ENCODE data around the gene STX18. TPM values are rescaled to one million over a fixed set of nuclear protein-coding genes. Genes with fewer than 3 reads are reported as not detected.

Gene STX18
- total and polyA plus RNA-seq, 4 donors = 21.2 to 36.0 (median 27.9) TPM

- Histone ChIP-seq H3K27me3 (ENCODE audit: control insufficient read depth in 1 of 2, insufficient read depth in 2 of 2, low read length in 1 of 2) (no peaks in the 10 kb centered on the region), H3K36me3 (ENCODE audit: control insufficient read depth in 1 of 2, insufficient read depth in 2 of 2, low read length in 1 of 2) (peaks cover 0 to 9% of the 10 kb centered on the region in 2 donors), H3K4me1 (ENCODE audit: control insufficient read depth in 1 of 2, insufficient read depth in 2 of 2, low read length in 2 of 2) (no peaks in the 10 kb centered on the region), H3K4me3 (ENCODE audit: low read length in 2 of 2) (no peak overlapping the region), H3K9me3 (ENCODE audit: control insufficient read depth, low read length) (peaks cover 3% of the 10 kb centered on the region), H3K27ac (ENCODE audit: low read depth in 1 of 2, low read length in 2 of 2) (no peak overlapping the region)
- intact Hi-C loops (cut with DNase I) = no loop called here
- DNase-seq (no peak), ATAC-seq (ENCODE audit: low FRiP score) (no peak)
Measured at GRCh38 chr4:4438891-4439290, 103.0 kb downstream of the STX18 start.

- ATAC-seq (ENCODE audit: low FRiP score) = no peak
- Histone ChIP-seq H3K27me3 (ENCODE audit: control insufficient read depth in 1 of 2, insufficient read depth in 2 of 2, low read length in 1 of 2) (no peaks in the 10 kb centered on the region), H3K4me3 (ENCODE audit: low read length in 2 of 2) (no peak overlapping the region), H3K36me3 (ENCODE audit: control insufficient read depth in 1 of 2, insufficient read depth in 2 of 2, low read length in 1 of 2) (peaks cover 0 to 10% of the 10 kb centered on the region in 2 donors), H3K27ac (ENCODE audit: low read depth in 1 of 2, low read length in 2 of 2) (no peak overlapping the region), H3K4me1 (ENCODE audit: control insufficient read depth in 1 of 2, insufficient read depth in 2 of 2, low read length in 2 of 2) (no peaks in the 10 kb centered on the region), H3K9me3 (ENCODE audit: control insufficient read depth, low read length) (peaks cover 3% of the 10 kb centered on the region)
- no peak for DNase-seq
- WGBS, 2 donors = 92 to 95% methylated on average over 13 of the region's 13 CpGs
- intact Hi-C loops (cut with DNase I) = no loop called here
Measured at GRCh38 chr4:4437798-4438470, 103.9 kb downstream of the STX18 start.

GRCh38 chr4:4436244-4436823 is 105.5 kb downstream of the STX18 start:
- no peak for ATAC-seq (ENCODE audit: low FRiP score)
- Histone ChIP-seq H3K27me3 (ENCODE audit: control insufficient read depth in 1 of 2, insufficient read depth in 2 of 2, low read length in 1 of 2) (no peaks in the 10 kb centered on the region), H3K27ac (ENCODE audit: low read depth in 1 of 2, low read length in 2 of 2) (no peak overlapping the region), H3K4me3 (ENCODE audit: low read length in 2 of 2) (no peak overlapping the region), H3K4me1 (ENCODE audit: control insufficient read depth in 1 of 2, insufficient read depth in 2 of 2, low read length in 2 of 2) (no peaks in the 10 kb centered on the region), H3K9me3 (ENCODE audit: control insufficient read depth, low read length) (peaks cover 3% of the 10 kb centered on the region), H3K36me3 (ENCODE audit: control insufficient read depth in 1 of 2, insufficient read depth in 2 of 2, low read length in 1 of 2) (peaks cover 0 to 14% of the 10 kb centered on the region in 2 donors)
- whole genome bisulfite sequencing, 2 donors = 90 to 91% methylated on average over 2 of the region's 2 CpGs
- intact Hi-C loops (cut with DNase I) = no loop called here
- DNase-seq = no peak

GRCh38 chr4:4433941-4434340 is 107.9 kb downstream of the STX18 start:
- Histone ChIP-seq H3K4me1 (ENCODE audit: control insufficient read depth in 1 of 2, insufficient read depth in 2 of 2, low read length in 2 of 2) (no peaks in the 10 kb centered on the region), H3K4me3 (ENCODE audit: low read length in 2 of 2) (no peak overlapping the region), H3K9me3 (ENCODE audit: control insufficient read depth, low read length) (peaks cover 3% of the 10 kb centered on the region), H3K36me3 (ENCODE audit: control insufficient read depth in 1 of 2, insufficient read depth in 2 of 2, low read length in 1 of 2) (peaks cover 0 to 14% of the 10 kb centered on the region in 2 donors), H3K27me3 (ENCODE audit: control insufficient read depth in 1 of 2, insufficient read depth in 2 of 2, low read length in 1 of 2) (no peaks in the 10 kb centered on the region), H3K27ac (ENCODE audit: low read depth in 1 of 2, low read length in 2 of 2) (no peak overlapping the region)
- DNase-seq (no peak), ATAC-seq (ENCODE audit: low FRiP score) (no peak)
- WGBS, 2 donors = 88 to 90% methylated on average over 4 of the region's 4 CpGs
- intact Hi-C loops (cut with DNase I) = no loop called here

GRCh38 chr4:4432341-4433125 is 109.3 kb downstream of the STX18 start:
- intact Hi-C loops (cut with DNase I) = no loop called here
- ATAC-seq (ENCODE audit: low FRiP score) = no peak
- Histone ChIP-seq H3K36me3 (ENCODE audit: control insufficient read depth in 1 of 2, insufficient read depth in 2 of 2, low read length in 1 of 2) (peaks cover 0 to 7% of the 10 kb centered on the region in 2 donors), H3K27ac (ENCODE audit: low read depth in 1 of 2, low read length in 2 of 2) (no peak overlapping the region), H3K4me3 (ENCODE audit: low read length in 2 of 2) (no peak overlapping the region), H3K9me3 (ENCODE audit: control insufficient read depth, low read length) (peaks cover 1% of the 10 kb centered on the region), H3K27me3 (ENCODE audit: control insufficient read depth in 1 of 2, insufficient read depth in 2 of 2, low read length in 1 of 2) (no peaks in the 10 kb centered on the region), H3K4me1 (ENCODE audit: control insufficient read depth in 1 of 2, insufficient read depth in 2 of 2, low read length in 2 of 2) (no peaks in the 10 kb centered on the region)
- WGBS, 2 donors = 94 to 96% methylated on average over 11 of the region's 11 CpGs
- peak in 1 of 2 donors; percentile 67 for DNase-seq

- no peaks in the 10 kb centered on the region for H3K27me3 ChIP-seq (ENCODE audit: control insufficient read depth in 1 of 2, insufficient read depth in 2 of 2, low read length in 1 of 2)
- peak in 1 of 2 donors; percentile 44 for DNase-seq
- H3K4me1 ChIP-seq (ENCODE audit: control insufficient read depth in 1 of 2, insufficient read depth in 2 of 2, low read length in 2 of 2) = no peaks in the 10 kb centered on the region
- ATAC-seq (ENCODE audit: low FRiP score) = no peak
- H3K4me3 ChIP-seq (ENCODE audit: low read length in 2 of 2) = no peak overlapping the region
- H3K9me3 ChIP-seq (ENCODE audit: control insufficient read depth, low read length) = peaks cover 1% of the 10 kb centered on the region
- H3K36me3 ChIP-seq (ENCODE audit: control insufficient read depth in 1 of 2, insufficient read depth in 2 of 2, low read length in 1 of 2) = peaks cover 0 to 7% of the 10 kb centered on the region in 2 donors
- intact Hi-C loops (cut with DNase I) = no loop called here
- 71% methylated on average over 7 of the region's 7 CpGs for WGBS, 2 donors
- no peak overlapping the region for H3K27ac ChIP-seq (ENCODE audit: low read depth in 1 of 2, low read length in 2 of 2)
Measured at GRCh38 chr4:4430492-4431195, 111.2 kb downstream of the STX18 start.

- DNase-seq (peak in 1 of 2 donors; percentile 34), ATAC-seq (ENCODE audit: low FRiP score) (no peak)
- Histone ChIP-seq H3K36me3 (ENCODE audit: control insufficient read depth in 1 of 2, insufficient read depth in 2 of 2, low read length in 1 of 2) (peaks cover 0 to 7% of the 10 kb centered on the region in 2 donors), H3K4me3 (ENCODE audit: low read length in 2 of 2) (no peak overlapping the region), H3K4me1 (ENCODE audit: control insufficient read depth in 1 of 2, insufficient read depth in 2 of 2, low read length in 2 of 2) (no peaks in the 10 kb centered on the region), H3K27ac (ENCODE audit: low read depth in 1 of 2, low read length in 2 of 2) (no peak overlapping the region), H3K9me3 (ENCODE audit: control insufficient read depth, low read length) (peaks cover 1% of the 10 kb centered on the region), H3K27me3 (ENCODE audit: control insufficient read depth in 1 of 2, insufficient read depth in 2 of 2, low read length in 1 of 2) (no peaks in the 10 kb centered on the region)
- WGBS, 2 donors = 90 to 95% methylated on average over 10 of the region's 10 CpGs
- intact Hi-C loops (cut with DNase I) = no loop called here
Measured at GRCh38 chr4:4428966-4429875, 112.6 kb downstream of the STX18 start.

- Histone ChIP-seq H3K9me3 (ENCODE audit: control insufficient read depth, low read length) (no peaks in the 10 kb centered on the region), H3K36me3 (ENCODE audit: control insufficient read depth in 1 of 2, insufficient read depth in 2 of 2, low read length in 1 of 2) (peaks cover 0 to 7% of the 10 kb centered on the region in 2 donors), H3K27ac (ENCODE audit: low read depth in 1 of 2, low read length in 2 of 2) (no peak overlapping the region), H3K27me3 (ENCODE audit: control insufficient read depth in 1 of 2, insufficient read depth in 2 of 2, low read length in 1 of 2) (no peaks in the 10 kb centered on the region), H3K4me3 (ENCODE audit: low read length in 2 of 2) (no peak overlapping the region), H3K4me1 (ENCODE audit: control insufficient read depth in 1 of 2, insufficient read depth in 2 of 2, low read length in 2 of 2) (no peaks in the 10 kb centered on the region)
- intact Hi-C loops (cut with DNase I) = no loop called here
- 77 to 85% methylated on average over 5 of the region's 5 CpGs for WGBS, 2 donors
- peak in 1 of 2 donors; percentile 45 for DNase-seq
- ATAC-seq (ENCODE audit: low FRiP score) = no peak
Measured at GRCh38 chr4:4427886-4428285, 114.0 kb downstream of the STX18 start.

Measured in aorta (tissue), 5 donors.